OCI-LY7 (cell line): ENCODE data around the gene KHDRBS2. TPM values are rescaled to one million over a fixed set of nuclear protein-coding genes. Genes with fewer than 3 reads are reported as not detected.

Source experiments
- Bru-seq: library from RNA; stranded (reverse); fragments of 400-500 nt; gene quantifications from one replicate; lab custom pipeline; 2021; lab: Mats Ljungman, UMichigan
- BruChase-seq, 2 experiments: library from RNA; stranded (reverse); fragments of 400-500 nt; gene quantifications; one replicate each; lab custom pipeline; 2021; lab: Mats Ljungman, UMichigan
- BruUV-seq: library from RNA; stranded (reverse); fragments of 400-500 nt; replicated peaks from 2 replicates; lab custom pipeline; 2021; lab: Mats Ljungman, UMichigan
- CTCF ChIA-PET: fragments of 300-600 bp; sonication (Branson Sonifier 250); formaldehyde crosslinking; loops from one replicate; lab custom pipeline; 2022; ENCODE audit warnings: antibody characterized with exemption; ENCODE audit not compliant: unreplicated experiment; lab: Charles Lee
- POLR2A ChIA-PET: fragments of 300-600 bp; sonication (Branson Sonifier 250); formaldehyde crosslinking; loops from one replicate; lab custom pipeline; 2022; ENCODE audit warnings: antibody characterized with exemption; lab: Charles Lee
- DNase-seq: peaks from one replicate; pipeline ENCODE4 v3.0.0-alpha.2; 2015; ENCODE audit warnings: low spot score
- H2AFZ ChIP-seq: fragments of 200-600 bp; sonication (generic), shearing (Covaris generic); 2 replicates; pipeline ENCODE4 v1.6.1; 2014; ENCODE audit warnings: mild to moderate bottlenecking, antibody characterized with exemption, low read length, moderate library complexity
- H3K27ac ChIP-seq: fragments of 200-600 bp; sonication (generic); 2 replicates; pipeline ENCODE4 v1.5.1; 2014; ENCODE audit warnings: mixed run types, low read depth, mild to moderate bottlenecking, moderate library complexity, low read length, inconsistent platforms; ENCODE audit not compliant: poor library complexity, severe bottlenecking
- H3K36me3 ChIP-seq: fragments of 200-600 bp; sonication (generic); 2 replicates; pipeline ENCODE4 v1.6.1; 2014; ENCODE audit warnings: mild to moderate bottlenecking, antibody characterized with exemption, low read length, moderate library complexity, mixed read lengths; ENCODE audit not compliant: insufficient read depth
- H3K4me1 ChIP-seq: fragments of 200-600 bp; sonication (generic); 2 replicates; pipeline ENCODE4 v1.5.1; 2014; ENCODE audit warnings: mild to moderate bottlenecking, low read length; ENCODE audit not compliant: insufficient read depth, poor library complexity, severe bottlenecking
- H3K4me2 ChIP-seq: fragments of 200-600 bp; sonication (generic); 2 replicates; pipeline ENCODE4 v1.6.1; 2014; ENCODE audit warnings: mild to moderate bottlenecking, low read length
- H3K4me3 ChIP-seq: fragments of 200-600 bp; sonication (generic); 2 replicates; pipeline ENCODE4 v1.5.1; 2014; ENCODE audit warnings: mild to moderate bottlenecking, low read depth, low read length; ENCODE audit not compliant: poor library complexity, severe bottlenecking
- H3K79me2 ChIP-seq: fragments of 200-600 bp; sonication (generic); 2 replicates; pipeline ENCODE4 v1.6.1; 2016; ENCODE audit warnings: low read depth, mild to moderate bottlenecking, low read length, moderate library complexity, mixed read lengths; ENCODE audit not compliant: insufficient read depth
- H3K9me2 ChIP-seq: fragments of 200-600 bp; sonication (generic); 2 replicates; pipeline ENCODE4 v1.6.1; 2016; ENCODE audit warnings: mild to moderate bottlenecking, low read length, mixed read lengths; ENCODE audit not compliant: insufficient read depth
- H3K9me3 ChIP-seq: fragments of 200-600 bp; sonication (generic); 2 replicates; pipeline ENCODE4 v1.6.1; 2014; ENCODE audit warnings: mild to moderate bottlenecking, mixed run types, low read length, mixed read lengths
- H4K20me1 ChIP-seq: fragments of 200-600 bp; sonication (generic); 2 replicates; pipeline ENCODE4 v1.6.1; 2014; ENCODE audit warnings: mild to moderate bottlenecking, antibody characterized with exemption, low read length, moderate library complexity, mixed read lengths; ENCODE audit not compliant: insufficient read depth
- CTCF ChIP-seq: fragments of 200-600 bp; sonication (generic); conservative IDR thresholded peaks from 2 replicates; pipeline ENCODE4 v1.5.1; 2014; ENCODE audit warnings: mild to moderate bottlenecking, antibody characterized with exemption, low read length, moderate library complexity, mixed read lengths
- EZH2phosphoT487 ChIP-seq: fragments of 200-600 bp; sonication (generic); IDR thresholded peaks from 2 replicates; pipeline ENCODE4 v1.6.1; 2018; ENCODE audit warnings: low read depth, borderline replicate concordance, mild to moderate bottlenecking, mixed run types, antibody characterized with exemption, low read length, moderate library complexity, mixed read lengths
- intact Hi-C: fragments of 100-400 bp; cut with micrococcal nuclease; formaldehyde crosslinking; loops from one replicate; pipeline ENCODE4 v1.10.0; 2022; ENCODE audit not compliant: unreplicated experiment
- long read RNA-seq: library from polyadenylated mRNA; stranded (forward); transcript quantifications from one replicate; pipeline ENCODE4 v2.0.0, GENCODE V29; 2022
- total RNA-seq, 2 experiments: library from RNA; depleted of rRNA in 1 of 2; stranded (reverse); fragments of >200 nt in 1 of 2; shearing (Covaris generic) in 1 of 2; gene quantifications; 2 replicates each; pipeline ENCODE4 v1.2.3, GENCODE V29; 2014 to 2022

KHDRBS2 gene
- total RNA-seq (2014; rRNA removed; shearing (Covaris generic)) (1.4 and 1.7 TPM in 2 replicates), total RNA-seq (2022) (6.8 and 7.6 TPM in 2 replicates), Bru-seq, nascent RNA (percentile 62 among the genes with signal in this experiment), BruChase-seq, experiment 1, labeled RNA remaining after a 6-hour chase (percentile 49 among the genes with signal in this experiment), BruChase-seq, experiment 2, labeled RNA remaining after a 2-hour chase (percentile 56 among the genes with signal in this experiment)
- long read RNA-seq, partial matches to known transcripts: 5 of 19 reads
- long read RNA-seq, other reads (novel, unspliced or antisense): 12 of 19 reads

DNA sequence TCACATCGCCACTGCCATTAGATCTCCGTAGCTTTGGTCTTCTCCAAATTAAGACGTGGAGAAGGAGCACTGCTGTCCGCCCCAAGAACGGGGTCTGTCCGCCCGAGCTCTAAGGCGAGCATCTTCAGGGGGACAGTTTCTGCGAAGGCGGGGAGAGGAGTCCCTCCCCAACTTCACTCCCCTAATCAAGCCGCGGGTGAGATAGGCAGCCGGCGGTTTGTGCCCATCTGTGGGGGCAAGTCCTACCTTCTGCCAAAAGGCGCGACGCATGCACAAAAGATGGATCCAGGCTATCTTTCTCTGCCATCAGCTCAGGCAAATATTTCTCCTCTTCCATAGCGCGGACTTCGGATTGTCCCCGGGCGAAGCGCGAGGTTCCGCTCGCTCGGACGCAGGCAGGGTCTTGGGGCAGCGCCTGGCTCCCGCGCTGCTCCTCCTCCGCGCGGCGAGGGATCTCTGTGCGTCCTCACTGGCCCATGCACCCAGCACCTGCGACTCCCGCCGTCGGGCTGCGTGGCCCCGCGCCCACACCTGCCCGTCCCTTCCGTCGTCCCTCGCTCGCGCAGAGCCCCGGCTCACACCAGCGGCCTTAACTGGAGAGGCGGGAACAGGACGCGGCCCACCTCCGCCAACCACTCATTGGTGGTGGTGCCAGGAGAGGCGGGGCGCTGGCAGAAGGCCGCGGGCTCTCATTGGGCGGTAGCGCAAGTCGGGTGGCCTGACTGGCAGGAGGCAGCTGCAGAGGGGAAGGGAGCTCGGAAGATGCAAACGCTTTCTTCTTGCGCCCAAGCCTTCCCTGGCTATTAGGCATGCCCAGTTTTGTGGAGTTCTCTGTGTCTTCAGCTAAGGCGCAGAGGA is at the start of gene KHDRBS2:
Gene KHDRBS2 (minus strand): TSS at position 614 of the 858 bp plus-strand sequence.
- Histone ChIP-seq H3K79me2 (no peaks in the 10 kb centered on the region), H4K20me1 (no peaks in the 10 kb centered on the region), H3K4me2 (peak within 1 kb of the TSS; percentile 92), H3K36me3 (no peaks in the 10 kb centered on the region), H3K9me3 (no peaks in the 10 kb centered on the region), H3K4me3 (peak within 1 kb of the TSS; percentile 74), H2AFZ (peak within 1 kb of the TSS; percentile 97), H3K9me2 (no peaks in the 10 kb centered on the region), H3K27ac (no peak within 1 kb of the TSS), H3K4me1 (peaks cover 10% of the 10 kb centered on the region)
- CTCF ChIA-PET: interaction anchor here (0.9 kb wide), 1 partner anchor 13 kb away, joined by 3 read pairs; no protein-coding TSS in a partner anchor
- peak; percentile 91 for DNase-seq
- no TSS peak for BruUV-seq
- intact Hi-C loops: no loop called here
- POLR2A ChIA-PET: interaction anchor here (0.6 to 2.6 kb wide), 11 partner anchors 9 to 162 kb away, joined by 3 to 16 read pairs (median 6); no protein-coding TSS in a partner anchor
- TF ChIP-seq EZH2phosphoT487 (no peak), CTCF (no peak)

DNA sequence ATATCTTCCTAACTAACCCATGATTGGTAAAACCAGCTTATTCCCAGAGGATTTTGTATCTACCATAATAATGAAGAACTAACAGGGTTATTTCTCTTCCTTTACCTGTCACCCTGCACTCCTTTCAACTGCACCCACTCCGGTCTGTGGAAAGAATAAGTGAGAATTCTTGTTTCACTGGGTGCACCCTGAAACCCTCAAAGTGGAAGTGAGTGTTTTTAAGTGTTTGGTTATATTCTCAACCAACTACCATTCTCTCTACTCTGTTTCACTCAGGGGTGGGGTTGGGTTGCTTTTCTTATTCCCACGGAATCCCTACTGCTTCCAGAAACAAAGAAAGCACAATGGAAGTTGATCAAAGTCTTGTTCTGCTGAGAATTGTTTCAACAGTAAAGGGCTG is 42.6 kb upstream of the KHDRBS2 start:
- CTCF ChIA-PET: no interaction called here
- no peak overlapping the region for H3K4me2 ChIP-seq
- no peak for TF ChIP-seq CTCF
- TF ChIP-seq EZH2phosphoT487: no peak
- H3K9me2 ChIP-seq: 0 out of 2 replicates have a peak, but pooled peaks cover 2% of the 10 kb centered on the region
- H3K36me3 ChIP-seq: no peaks in the 10 kb centered on the region
- H3K79me2 ChIP-seq: no peaks in the 10 kb centered on the region
- H2AFZ ChIP-seq: no peak overlapping the region
- DNase-seq: no peak
- intact Hi-C loops: no loop called here
- no TSS peak for BruUV-seq
- no peak overlapping the region for H3K27ac ChIP-seq
- H4K20me1 ChIP-seq: no peaks in the 10 kb centered on the region
- no peak overlapping the region for H3K4me3 ChIP-seq
- H3K9me3 ChIP-seq: no peaks in the 10 kb centered on the region
- H3K4me1 ChIP-seq: no peaks in the 10 kb centered on the region
- POLR2A ChIA-PET: interaction anchor here (0.6 to 1.6 kb wide), 3 partner anchors 8 to 19 kb away, joined by 3 to 4 read pairs (median 3); no protein-coding TSS in a partner anchor
